ENCODE results near the gene THEM4. TPM values are rescaled to one million over a fixed set of nuclear protein-coding genes. Genes with fewer than 3 reads are reported as not detected.

The THEM4 gene
- total and polyA plus RNA-seq, 4 experiments from 2014 or later: 105 to 122 (median 109) TPM

DNA sequence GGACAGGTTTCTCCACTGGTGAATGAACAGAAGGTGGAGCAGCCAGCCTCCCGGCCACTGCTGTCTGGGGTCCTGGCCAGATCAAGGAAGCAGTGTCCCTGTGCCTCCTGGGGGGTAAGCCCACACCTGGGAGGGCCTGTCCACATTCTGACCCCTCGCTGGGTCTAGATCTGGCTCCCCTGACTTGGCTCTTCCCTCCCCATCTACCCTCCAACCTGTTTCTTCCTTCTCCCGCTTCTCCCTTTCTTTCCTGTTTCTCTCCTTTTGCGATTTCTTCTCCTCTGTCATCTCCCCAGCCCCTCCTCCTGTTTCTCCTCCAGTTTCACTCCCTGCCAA, 78.1 kb downstream of the THEM4 start:
- H3K36me3 Mint-ChIP-seq: no peaks in the 10 kb centered on the region
- H3K36me3 ChIP-seq (ENCODE audit: insufficient read depth, low read length): no peaks in the 10 kb centered on the region
- peak overlapping the region; percentile 74 to 87 (median 81) for H3K4me3 Mint-ChIP-seq
- peak overlapping the region; percentile 62 for H3K27ac ChIP-seq (ENCODE audit: low read depth, low read length)
- intact Hi-C loops (cut with micrococcal nuclease): no loop called here
- no peaks in the 10 kb centered on the region for H3K9me3 ChIP-seq (ENCODE audit: control insufficient read depth in 1 of 2, low read length in 2 of 2)
- H3K27me3 Mint-ChIP-seq: no peaks in the 10 kb centered on the region
- H3K27ac Mint-ChIP-seq: peak overlapping the region; percentile 88 to 95 (median 93)
- no peak for DNase-seq
- POLR2A ChIA-PET (ENCODE audit: partially characterized antibody): interaction anchor here (0.8 to 12.4 kb wide), 6 partner anchors 8 to 773 kb away, joined by 3 to 233 read pairs (median 26); partner anchors contain the start of genes C2CD4D, MRPL9 and TDRKH
- peaks cover 100% of the 10 kb centered on the region for H3K4me1 ChIP-seq (ENCODE audit: insufficient read depth, low read length)
- no peaks in the 10 kb centered on the region for H3K27me3 ChIP-seq (ENCODE audit: insufficient read depth, low read length)
- peaks cover 0 to 3% (median 0%) of the 10 kb centered on the region in 8 donors for H3K9me3 Mint-ChIP-seq
- peak overlapping the region in 1 of 2 donors; percentile 36 for H3K4me3 ChIP-seq (ENCODE audit: low read length in 2 of 2)
- CTCF ChIA-PET (ENCODE audit: partially characterized antibody): interaction anchor here (1.0 to 4.1 kb wide), 7 partner anchors 9 to 234 kb away, joined by 3 to 26 read pairs (median 8); partner anchors contain the start of genes C2CD4D and MRPL9
- H3K4me1 Mint-ChIP-seq: peaks cover 59 to 99% (median 81%) of the 10 kb centered on the region in 4 donors

DNA sequence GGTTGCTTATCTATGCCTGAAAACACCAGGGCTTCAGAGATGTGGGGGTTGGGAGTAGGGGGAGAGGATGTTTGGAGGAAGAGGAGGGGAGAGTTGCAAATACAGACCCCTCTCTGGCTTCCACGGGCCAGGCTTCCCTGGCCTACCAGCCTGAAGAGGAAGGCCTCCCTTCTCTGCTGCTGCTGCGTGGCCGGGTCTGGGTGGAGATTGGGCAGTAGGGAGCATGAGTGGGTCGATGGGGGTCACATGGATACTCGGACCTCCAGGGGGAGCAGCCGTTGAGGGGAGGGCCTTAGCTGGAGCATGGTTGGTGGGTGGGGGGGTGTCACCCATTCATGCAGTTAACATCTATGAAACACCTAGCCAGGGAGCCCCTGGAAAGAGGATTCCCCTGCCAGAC, 79.3 kb downstream of the THEM4 start:
- Histone ChIP-seq H3K27ac (ENCODE audit: low read depth, low read length) (peak overlapping the region; percentile 62), H3K27me3 (ENCODE audit: insufficient read depth, low read length) (no peaks in the 10 kb centered on the region), H3K4me1 (ENCODE audit: insufficient read depth, low read length) (peaks cover 98% of the 10 kb centered on the region), H3K4me3 (ENCODE audit: low read length in 2 of 2) (no peak overlapping the region), H3K36me3 (ENCODE audit: insufficient read depth, low read length) (no peaks in the 10 kb centered on the region), H3K9me3 (ENCODE audit: control insufficient read depth in 1 of 2, low read length in 2 of 2) (no peaks in the 10 kb centered on the region)
- ChIA-PET POLR2A (ENCODE audit: partially characterized antibody) (interaction anchor here (0.8 to 12.4 kb wide), 6 partner anchors 9 to 68 kb away, joined by 3 to 233 read pairs (median 26); partner anchors contain the start of genes C2CD4D, MRPL9 and TDRKH), CTCF (ENCODE audit: partially characterized antibody) (interaction anchor here (0.7 to 4.1 kb wide), 11 partner anchors 10 to 236 kb away, joined by 3 to 26 read pairs (median 3); partner anchors contain the start of genes C2CD4D and MRPL9)
- H3K27ac Mint-ChIP-seq: peak overlapping the region; percentile 88 to 96 (median 93)
- peaks cover 56 to 98% (median 80%) of the 10 kb centered on the region in 4 donors for H3K4me1 Mint-ChIP-seq
- intact Hi-C loops (cut with micrococcal nuclease): no loop called here
- H3K36me3 Mint-ChIP-seq: peaks cover 0 to 6% of the 10 kb centered on the region in 2 donors
- no peak for DNase-seq
- peak overlapping the region in 7 of 8 donors; percentile 74 to 94 (median 77) for H3K4me3 Mint-ChIP-seq
- H3K9me3 Mint-ChIP-seq: peaks cover 0 to 3% (median 0%) of the 10 kb centered on the region in 8 donors
- no peaks in the 10 kb centered on the region for H3K27me3 Mint-ChIP-seq

DNA sequence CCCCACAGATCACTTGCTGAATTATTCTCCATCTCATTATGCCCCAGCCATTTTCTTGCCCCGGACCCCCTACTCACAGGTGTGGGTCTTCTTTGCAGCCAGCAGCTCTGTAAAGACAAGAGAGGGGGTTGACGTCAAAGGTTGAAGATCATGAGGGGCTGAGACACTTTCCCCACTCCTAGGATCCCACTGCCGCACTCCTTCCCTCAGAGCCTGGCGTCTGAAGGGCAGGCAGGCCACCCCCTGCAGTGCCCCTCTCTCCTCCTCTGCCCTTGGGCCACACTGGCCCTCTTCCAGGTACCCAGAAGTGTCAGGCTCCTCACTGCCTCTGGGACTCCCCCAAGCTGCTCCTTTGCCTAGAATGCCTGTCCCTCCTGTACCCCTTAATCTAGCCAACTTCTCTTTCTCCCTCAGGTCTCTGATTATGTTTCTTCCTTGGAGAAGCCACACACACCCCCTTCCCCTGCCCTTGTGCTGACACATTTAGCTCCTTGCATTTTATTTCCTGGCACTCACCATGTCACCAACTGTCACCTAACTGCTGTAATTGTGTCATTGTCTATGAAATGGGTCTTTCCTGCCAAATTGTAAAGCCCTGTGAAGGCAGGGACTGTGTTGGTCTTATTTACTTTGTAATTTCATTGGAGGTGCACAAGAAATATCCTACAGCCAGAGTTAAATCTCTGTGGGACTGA, 79.8 kb downstream of the THEM4 start:
- peak overlapping the region; percentile 88 to 96 (median 93) for H3K27ac Mint-ChIP-seq
- POLR2A ChIA-PET (ENCODE audit: partially characterized antibody): interaction anchor here (1.1 to 12.4 kb wide), 6 partner anchors 10 to 66 kb away, joined by 3 to 233 read pairs (median 26); partner anchors contain the start of genes C2CD4D, MRPL9 and TDRKH
- H3K36me3 Mint-ChIP-seq: peaks cover 0 to 6% of the 10 kb centered on the region in 2 donors
- H3K9me3 ChIP-seq (ENCODE audit: control insufficient read depth in 1 of 2, low read length in 2 of 2): no peaks in the 10 kb centered on the region
- no peaks in the 10 kb centered on the region for H3K36me3 ChIP-seq (ENCODE audit: insufficient read depth, low read length)
- H3K4me3 ChIP-seq (ENCODE audit: low read length in 2 of 2): no peak overlapping the region
- peaks cover 0 to 3% (median 0%) of the 10 kb centered on the region in 8 donors for H3K9me3 Mint-ChIP-seq
- CTCF ChIA-PET (ENCODE audit: partially characterized antibody): interaction anchor here (0.7 to 4.1 kb wide), 5 partner anchors 9 to 206 kb away, joined by 3 to 26 read pairs (median 8); partner anchors contain the start of genes C2CD4D and MRPL9
- H3K4me1 ChIP-seq (ENCODE audit: insufficient read depth, low read length): peaks cover 93% of the 10 kb centered on the region
- no peaks in the 10 kb centered on the region for H3K27me3 ChIP-seq (ENCODE audit: insufficient read depth, low read length)
- H3K27ac ChIP-seq (ENCODE audit: low read depth, low read length): peak overlapping the region; percentile 62
- DNase-seq: no peak
- peaks cover 57 to 98% (median 77%) of the 10 kb centered on the region in 4 donors for H3K4me1 Mint-ChIP-seq
- H3K27me3 Mint-ChIP-seq: no peaks in the 10 kb centered on the region
- intact Hi-C loops (cut with micrococcal nuclease): no loop called here
- peak overlapping the region; percentile 60 to 94 (median 76) for H3K4me3 Mint-ChIP-seq

DNA sequence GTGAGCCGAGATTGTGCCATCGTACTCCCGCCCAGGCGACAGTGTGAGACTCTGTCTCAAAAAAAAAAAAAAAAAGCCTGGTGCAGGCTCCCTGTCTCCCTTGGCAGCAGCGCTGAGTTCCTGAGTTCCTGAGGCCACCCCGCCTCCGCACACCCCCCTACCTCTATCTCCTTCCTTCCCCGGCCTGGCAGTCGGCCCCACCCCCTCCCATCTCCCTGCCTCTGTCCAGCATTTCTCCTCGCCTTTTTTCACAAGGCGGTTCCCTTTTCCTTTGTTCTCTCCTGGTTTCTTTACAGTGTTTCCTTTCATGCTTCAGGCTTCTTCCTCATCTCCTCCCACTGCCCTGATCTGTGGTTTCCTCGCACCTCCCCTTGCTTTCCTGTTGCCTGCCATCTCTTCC, 80.4 kb downstream of the THEM4 start:
- Mint-ChIP-seq H3K27me3 (no peaks in the 10 kb centered on the region), H3K36me3 (peaks cover 0 to 6% of the 10 kb centered on the region in 2 donors), H3K9me3 (peaks cover 0 to 3% (median 0%) of the 10 kb centered on the region in 8 donors), H3K4me3 (peak overlapping the region; percentile 60 to 94 (median 76)), H3K4me1 (peaks cover 54 to 98% (median 73%) of the 10 kb centered on the region in 4 donors), H3K27ac (peak overlapping the region; percentile 88 to 96 (median 93))
- POLR2A ChIA-PET (ENCODE audit: partially characterized antibody): interaction anchor here (1.6 to 12.4 kb wide), 5 partner anchors 10 to 66 kb away, joined by 4 to 233 read pairs (median 33); partner anchors contain the start of genes C2CD4D, MRPL9 and TDRKH
- CTCF ChIA-PET (ENCODE audit: partially characterized antibody): interaction anchor here (0.7 to 4.1 kb wide), 11 partner anchors 7 to 672 kb away, joined by 3 to 26 read pairs (median 4); partner anchors contain the start of genes C2CD4D and TNFAIP8L2
- no peak overlapping the region for H3K4me3 ChIP-seq (ENCODE audit: low read length in 2 of 2)
- H3K27ac ChIP-seq (ENCODE audit: low read depth, low read length): peak overlapping the region; percentile 62
- intact Hi-C loops (cut with micrococcal nuclease): no loop called here
- H3K9me3 ChIP-seq (ENCODE audit: control insufficient read depth in 1 of 2, low read length in 2 of 2): no peaks in the 10 kb centered on the region
- H3K27me3 ChIP-seq (ENCODE audit: insufficient read depth, low read length): no peaks in the 10 kb centered on the region
- no peak for DNase-seq
- H3K36me3 ChIP-seq (ENCODE audit: insufficient read depth, low read length): no peaks in the 10 kb centered on the region
- H3K4me1 ChIP-seq (ENCODE audit: insufficient read depth, low read length): peaks cover 90% of the 10 kb centered on the region

DNA sequence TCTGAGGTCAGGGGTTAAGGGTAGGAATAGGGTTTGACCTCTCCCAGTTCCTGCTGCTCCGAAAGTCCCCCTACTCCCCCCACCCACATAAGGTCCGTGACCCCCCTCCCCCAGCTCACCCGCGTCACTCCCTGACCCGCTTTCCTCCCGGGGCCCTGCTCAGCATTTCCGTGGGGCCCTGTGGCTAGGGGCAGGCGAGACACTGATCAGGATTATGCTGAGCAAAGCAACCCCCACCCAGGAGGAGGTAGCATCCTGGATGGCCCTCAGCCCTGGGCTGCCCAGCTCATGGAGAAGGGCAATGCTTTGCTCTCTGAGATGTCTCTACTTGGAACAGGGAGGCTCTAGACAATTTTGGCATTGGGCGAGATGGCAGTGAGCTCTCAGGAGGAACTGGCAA, 81.5 kb downstream of the THEM4 start:
- DNase-seq: peak in 1 of 5 donors; percentile 66
- CTCF ChIA-PET (ENCODE audit: partially characterized antibody): interaction anchor here (0.7 to 4.1 kb wide), 12 partner anchors 9 to 671 kb away, joined by 3 to 26 read pairs (median 4); partner anchors contain the start of gene TNFAIP8L2
- Histone ChIP-seq H3K27ac (ENCODE audit: low read depth, low read length) (peak overlapping the region; percentile 62), H3K36me3 (ENCODE audit: insufficient read depth, low read length) (no peaks in the 10 kb centered on the region), H3K4me3 (ENCODE audit: low read length in 2 of 2) (peak overlapping the region; percentile 46 to 52), H3K9me3 (ENCODE audit: control insufficient read depth in 1 of 2, low read length in 2 of 2) (no peaks in the 10 kb centered on the region), H3K27me3 (ENCODE audit: insufficient read depth, low read length) (no peaks in the 10 kb centered on the region), H3K4me1 (ENCODE audit: insufficient read depth, low read length) (peaks cover 88% of the 10 kb centered on the region)
- Mint-ChIP-seq H3K36me3 (peaks cover 0 to 6% of the 10 kb centered on the region in 2 donors), H3K4me3 (peak overlapping the region; percentile 67 to 94 (median 76)), H3K27ac (peak overlapping the region; percentile 88 to 96 (median 93)), H3K4me1 (peaks cover 49 to 95% (median 66%) of the 10 kb centered on the region in 4 donors), H3K27me3 (no peaks in the 10 kb centered on the region), H3K9me3 (peaks cover 0 to 3% (median 0%) of the 10 kb centered on the region in 8 donors)
- intact Hi-C loops (cut with micrococcal nuclease): no loop called here
- POLR2A ChIA-PET (ENCODE audit: partially characterized antibody): interaction anchor here (0.6 to 12.4 kb wide), 6 partner anchors 10 to 65 kb away, joined by 3 to 233 read pairs (median 18); partner anchors contain the start of genes C2CD4D, MRPL9 and TDRKH

DNA sequence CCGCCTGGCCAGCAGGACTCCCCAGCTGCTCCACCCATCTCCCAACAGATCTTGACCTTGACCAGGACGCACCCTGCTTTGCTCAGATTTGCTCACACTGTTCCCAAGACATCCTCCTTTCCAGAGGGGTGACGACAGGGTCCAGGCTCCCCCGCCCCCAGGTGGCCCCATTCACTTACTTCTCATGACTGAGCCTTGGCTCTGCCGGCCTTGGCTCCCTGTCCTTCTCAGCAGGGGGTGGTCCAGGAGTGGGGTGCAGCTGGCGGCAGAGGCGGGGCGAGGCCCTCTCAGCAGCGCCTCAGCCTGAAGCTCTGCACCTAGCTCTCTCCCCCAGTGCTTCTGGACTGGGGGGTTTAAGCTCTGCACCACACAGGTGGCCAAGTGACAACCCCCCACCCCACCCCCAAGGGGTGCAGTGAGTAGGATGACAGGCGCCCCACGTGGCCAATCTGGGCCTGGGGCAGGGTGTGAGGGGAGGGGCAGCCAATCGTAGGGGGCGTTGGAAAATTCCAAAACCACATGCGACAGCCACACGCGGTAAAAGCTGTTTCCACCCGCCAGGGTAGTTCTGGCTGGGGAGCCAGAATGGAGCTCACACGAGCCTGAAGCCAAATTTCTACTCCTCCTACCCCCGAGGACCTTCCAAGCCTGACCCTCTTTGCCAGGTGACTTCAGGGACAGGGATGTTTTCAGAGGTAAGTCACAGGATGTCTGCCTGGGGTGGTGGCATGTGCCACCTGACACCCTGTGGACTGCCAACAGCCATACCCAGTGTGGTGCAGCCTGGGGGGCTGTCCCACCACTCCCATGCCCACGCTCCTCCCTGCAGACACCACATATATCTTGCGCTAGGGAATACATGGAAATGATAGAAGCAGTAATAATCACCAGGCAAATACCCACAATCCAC, 83.3 kb downstream of the THEM4 start:
- H3K27ac Mint-ChIP-seq: peak overlapping the region; percentile 89 to 96 (median 94)
- no peaks in the 10 kb centered on the region for H3K27me3 Mint-ChIP-seq
- CTCF ChIA-PET (ENCODE audit: partially characterized antibody): interaction anchor here (0.6 to 3.0 kb wide), 6 partner anchors 9 to 91 kb away, joined by 3 to 13 read pairs (median 4); no protein-coding TSS in a partner anchor
- peak overlapping the region; percentile 20 to 29 for H3K4me3 ChIP-seq (ENCODE audit: low read length in 2 of 2)
- peak overlapping the region; percentile 58 for H3K27ac ChIP-seq (ENCODE audit: low read depth, low read length)
- peaks cover 0 to 3% (median 0%) of the 10 kb centered on the region in 8 donors for H3K9me3 Mint-ChIP-seq
- intact Hi-C loops (cut with micrococcal nuclease): no loop called here
- DNase-seq: peak in 3 of 5 donors; percentile 37 to 69 (median 37)
- peak overlapping the region; percentile 71 to 90 (median 87) for H3K4me3 Mint-ChIP-seq
- no peaks in the 10 kb centered on the region for H3K36me3 ChIP-seq (ENCODE audit: insufficient read depth, low read length)
- H3K27me3 ChIP-seq (ENCODE audit: insufficient read depth, low read length): no peaks in the 10 kb centered on the region
- peaks cover 47 to 95% (median 65%) of the 10 kb centered on the region in 4 donors for H3K4me1 Mint-ChIP-seq
- H3K9me3 ChIP-seq (ENCODE audit: control insufficient read depth in 1 of 2, low read length in 2 of 2): no peaks in the 10 kb centered on the region
- POLR2A ChIA-PET (ENCODE audit: partially characterized antibody): interaction anchor here (1.0 to 12.5 kb wide), 5 partner anchors 8 to 79 kb away, joined by 3 to 233 read pairs (median 39); partner anchors contain the start of genes C2CD4D, MRPL9 and TDRKH
- H3K36me3 Mint-ChIP-seq: peaks cover 0 to 6% of the 10 kb centered on the region in 2 donors
- H3K4me1 ChIP-seq (ENCODE audit: insufficient read depth, low read length): peaks cover 81% of the 10 kb centered on the region
